GM12801 (cell line): ENCODE results near the gene MAN2B2.

Source experiments
- TF ChIP-seq, protein P1 (sequence below): IDR thresholded peaks from one replicate; pipeline ENCODE4 v1.5.1; 2011; ENCODE audit warnings: control low read depth; ENCODE audit not compliant: insufficient read length; ENCODE audit errors: extremely low read depth

MAN2B2 gene

DNA sequence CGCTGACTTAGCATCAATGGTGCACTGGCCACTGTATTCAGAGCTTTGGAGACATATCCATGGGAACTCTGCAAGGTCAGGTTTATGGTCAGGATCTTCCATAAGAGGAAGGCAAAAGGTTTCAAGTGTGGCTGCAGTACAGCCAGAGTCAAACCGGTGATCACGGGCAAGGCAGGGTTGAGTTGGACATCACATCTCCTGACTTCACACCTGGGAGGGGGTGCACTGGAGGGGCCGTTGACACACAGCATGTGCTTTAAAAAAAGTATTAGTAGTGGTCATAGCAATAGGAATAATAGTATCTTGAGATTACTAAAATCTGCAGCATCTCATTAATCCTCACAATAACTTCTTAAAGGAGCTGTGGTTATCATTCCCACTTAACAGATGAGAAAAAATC, 28.9 kb upstream of the MAN2B2 start:
- TF ChIP-seq, protein P1, sequence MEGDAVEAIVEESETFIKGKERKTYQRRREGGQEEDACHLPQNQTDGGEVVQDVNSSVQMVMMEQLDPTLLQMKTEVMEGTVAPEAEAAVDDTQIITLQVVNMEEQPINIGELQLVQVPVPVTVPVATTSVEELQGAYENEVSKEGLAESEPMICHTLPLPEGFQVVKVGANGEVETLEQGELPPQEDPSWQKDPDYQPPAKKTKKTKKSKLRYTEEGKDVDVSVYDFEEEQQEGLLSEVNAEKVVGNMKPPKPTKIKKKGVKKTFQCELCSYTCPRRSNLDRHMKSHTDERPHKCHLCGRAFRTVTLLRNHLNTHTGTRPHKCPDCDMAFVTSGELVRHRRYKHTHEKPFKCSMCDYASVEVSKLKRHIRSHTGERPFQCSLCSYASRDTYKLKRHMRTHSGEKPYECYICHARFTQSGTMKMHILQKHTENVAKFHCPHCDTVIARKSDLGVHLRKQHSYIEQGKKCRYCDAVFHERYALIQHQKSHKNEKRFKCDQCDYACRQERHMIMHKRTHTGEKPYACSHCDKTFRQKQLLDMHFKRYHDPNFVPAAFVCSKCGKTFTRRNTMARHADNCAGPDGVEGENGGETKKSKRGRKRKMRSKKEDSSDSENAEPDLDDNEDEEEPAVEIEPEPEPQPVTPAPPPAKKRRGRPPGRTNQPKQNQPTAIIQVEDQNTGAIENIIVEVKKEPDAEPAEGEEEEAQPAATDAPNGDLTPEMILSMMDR: no peak

DNA sequence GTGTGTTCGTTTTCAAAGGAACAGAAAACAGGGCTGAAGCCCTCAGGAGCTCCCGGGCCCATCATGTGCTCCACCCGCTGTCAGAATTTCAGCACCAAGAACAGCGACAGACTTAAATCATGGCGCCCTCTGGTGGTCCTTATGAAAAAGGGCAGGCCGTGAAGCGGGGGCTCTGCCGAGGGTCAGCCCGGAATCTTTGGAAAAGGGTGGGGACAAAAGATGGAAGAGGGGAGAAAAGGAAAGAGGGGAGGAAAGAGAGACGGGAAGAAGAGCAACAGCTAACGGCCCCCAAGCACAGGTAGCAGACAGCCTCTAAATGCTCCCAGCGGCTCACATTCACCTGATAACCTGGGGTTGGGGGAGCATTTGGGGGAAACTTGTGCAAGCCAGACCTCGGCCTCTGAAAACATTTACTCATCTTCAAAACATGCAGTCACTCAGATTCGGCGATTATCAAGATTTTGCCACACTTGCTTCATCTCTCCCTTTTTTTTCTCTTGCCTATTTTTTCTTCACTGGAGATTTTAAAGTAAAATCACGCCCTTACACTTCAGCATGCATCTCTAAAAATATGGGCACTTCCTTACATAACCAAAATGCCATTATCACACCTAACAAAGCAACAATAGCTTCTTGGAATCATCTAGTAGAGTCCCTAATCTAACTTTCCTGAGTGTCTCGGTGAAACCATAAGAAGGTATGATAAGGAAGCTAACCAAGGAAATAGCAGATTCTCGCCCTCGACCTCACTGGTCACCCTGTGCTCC, 28.1 kb upstream of the MAN2B2 start:
- TF ChIP-seq, protein P1: no peak

DNA sequence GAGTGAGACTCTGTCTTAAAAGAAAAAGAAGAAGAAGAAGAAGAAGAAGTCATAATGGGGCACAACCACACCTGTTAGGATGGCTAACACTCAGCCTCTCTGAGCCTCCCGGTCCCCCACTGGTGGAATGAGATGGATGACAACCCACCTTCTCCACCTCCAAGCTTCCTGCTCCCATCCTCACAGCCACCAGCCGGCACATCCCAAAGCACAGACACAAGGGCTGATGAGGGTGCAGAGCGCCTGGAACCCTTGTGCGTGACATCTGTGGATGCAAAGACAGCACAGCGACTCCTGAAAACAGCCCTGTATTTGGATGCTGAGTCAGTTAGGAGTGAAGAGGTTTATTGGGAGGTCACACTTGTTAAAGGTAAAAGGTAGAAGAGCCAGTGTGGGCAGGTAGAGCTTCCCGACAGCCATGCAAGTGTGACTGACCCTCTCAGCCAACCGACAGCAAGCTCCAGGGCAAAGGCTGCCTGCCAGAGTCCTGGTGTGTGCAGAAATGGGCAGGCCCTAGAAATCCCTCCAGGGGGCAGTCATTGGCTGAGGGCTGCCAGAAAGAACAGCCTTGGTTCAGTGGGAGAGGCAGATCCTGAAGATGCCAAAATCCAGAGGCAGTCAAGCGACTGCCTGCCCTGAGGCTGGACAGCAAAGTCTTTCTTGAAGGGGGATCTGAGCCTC, 26.6 kb upstream of the MAN2B2 start:
- TF ChIP-seq, protein P1: no peak

DNA sequence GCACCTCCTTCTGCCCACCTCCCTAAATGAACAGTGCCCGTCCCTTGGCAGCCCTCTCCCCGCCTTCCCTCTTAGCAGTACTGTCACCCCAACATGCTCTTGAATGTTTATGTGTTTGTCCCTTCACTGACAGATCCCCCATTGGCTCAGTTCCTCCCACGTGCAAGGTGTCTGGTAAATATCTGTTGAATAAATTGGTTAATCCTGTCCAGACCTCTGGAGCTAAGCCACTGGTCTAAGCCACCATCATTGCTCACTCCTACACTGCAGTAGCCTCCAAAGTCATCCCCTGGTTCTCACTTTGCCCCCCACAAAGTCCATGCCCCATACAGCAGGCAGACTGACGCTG, 26.1 kb upstream of the MAN2B2 start:
- TF ChIP-seq, protein P1: no peak

DNA sequence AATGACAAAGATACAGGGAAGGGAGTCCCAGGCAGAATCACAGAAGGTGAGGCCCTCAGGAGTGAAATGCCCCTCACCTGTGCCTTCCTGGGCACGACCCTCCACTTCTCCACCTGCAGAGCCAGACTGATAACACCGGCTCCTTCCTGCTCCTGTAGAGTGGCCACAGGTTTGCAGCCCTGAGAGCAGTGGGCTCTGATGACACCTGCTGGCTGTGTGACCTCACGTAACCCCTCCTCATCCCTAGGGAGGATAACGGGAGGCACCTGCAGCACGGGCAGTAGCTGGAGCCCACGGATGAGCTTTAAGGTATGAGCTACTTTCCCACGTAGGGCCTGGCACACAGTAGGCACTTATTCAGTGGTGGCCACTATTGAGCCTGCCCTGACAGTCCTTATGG, 25.5 kb upstream of the MAN2B2 start:
- TF ChIP-seq, protein P1: no peak

DNA sequence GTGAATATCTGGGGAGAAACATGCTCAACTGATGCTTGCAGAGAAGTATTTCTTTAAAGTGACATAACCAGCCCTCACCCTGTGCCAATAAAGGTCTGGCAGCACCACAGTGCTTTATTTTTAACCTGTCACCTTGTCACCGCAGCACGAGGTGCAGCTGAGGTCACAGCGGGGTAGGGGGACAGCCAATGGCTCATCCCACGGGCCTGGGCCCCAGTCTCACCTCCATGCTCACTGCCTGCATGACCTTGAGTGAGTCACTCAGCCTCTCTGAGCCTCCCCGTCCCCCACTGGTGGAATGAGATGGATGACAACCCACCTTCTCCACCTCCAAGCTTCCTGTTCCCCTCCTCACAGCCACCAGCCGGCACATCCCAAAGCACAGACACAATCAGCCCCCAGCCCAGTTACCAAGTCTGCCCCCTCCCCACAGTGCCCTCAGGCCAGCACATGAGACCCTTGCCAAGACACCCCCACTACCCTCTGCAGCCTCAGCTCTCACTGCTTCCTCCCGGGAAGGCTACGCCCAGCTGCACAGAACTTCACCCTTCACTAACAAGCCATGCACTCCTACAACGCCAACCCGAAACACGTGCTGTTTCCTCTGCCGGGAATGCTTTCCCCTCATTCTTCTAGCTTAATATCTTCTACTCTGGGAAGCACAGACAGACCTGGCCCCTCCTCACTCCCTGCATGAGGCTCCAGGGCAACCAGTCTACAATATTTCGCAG, 24.9 kb upstream of the MAN2B2 start:
- TF ChIP-seq, protein P1: no peak

DNA sequence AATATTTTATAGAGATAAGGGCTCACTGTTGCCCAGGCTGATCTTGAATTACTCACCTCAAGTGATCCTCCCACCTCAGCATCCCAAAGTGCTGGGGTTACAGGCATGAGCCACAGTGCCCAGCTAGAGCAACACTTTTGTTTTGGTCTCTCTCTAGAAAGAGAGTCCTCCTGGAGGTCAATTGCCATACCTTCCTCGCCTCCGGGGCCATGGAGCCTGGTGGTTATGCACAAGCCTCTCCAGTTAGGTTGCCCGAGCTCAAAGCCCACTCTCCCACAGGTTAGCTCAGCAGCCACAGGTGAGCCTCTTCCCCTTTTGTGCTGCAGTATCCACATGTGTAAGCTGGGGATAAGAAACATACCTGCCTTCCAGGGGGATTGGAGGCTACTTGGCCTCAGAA, 24.2 kb upstream of the MAN2B2 start:
- TF ChIP-seq, protein P1: no peak
